NK-92 (cell line): ENCODE results near the gene ANXA3.
"Not testable (repeated sequence)": the region's sequence is repeated elsewhere in the genome, so short reads cannot be mapped to it uniquely, and the experiment has no call there.

Experiments
- DNase-seq: peaks from one replicate; lab custom pipeline; 2025; ENCODE audit not compliant: unreplicated experiment; lab: John Stamatoyannopoulos, UW

ANXA3 gene

DNA sequence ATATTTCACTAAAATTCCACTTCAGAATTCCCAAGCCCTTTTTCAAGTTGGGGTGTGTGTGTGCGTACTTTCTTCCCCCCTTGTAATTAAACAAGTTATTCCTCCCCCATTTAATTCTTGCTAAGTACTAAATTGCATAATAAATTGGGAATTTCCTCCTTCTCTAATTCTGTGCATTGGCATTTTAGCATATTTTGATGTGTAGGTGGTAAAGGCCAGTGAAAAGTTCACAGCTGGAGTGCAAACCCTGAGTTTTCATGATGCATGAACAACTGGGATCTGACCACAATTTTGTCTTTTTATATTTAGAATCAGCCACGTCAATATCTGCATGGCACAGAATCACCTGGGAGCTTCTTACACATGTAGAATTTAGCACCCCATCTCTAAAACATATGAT is 18.5 kb downstream of the ANXA3 start:
- no peak for DNase-seq

DNA sequence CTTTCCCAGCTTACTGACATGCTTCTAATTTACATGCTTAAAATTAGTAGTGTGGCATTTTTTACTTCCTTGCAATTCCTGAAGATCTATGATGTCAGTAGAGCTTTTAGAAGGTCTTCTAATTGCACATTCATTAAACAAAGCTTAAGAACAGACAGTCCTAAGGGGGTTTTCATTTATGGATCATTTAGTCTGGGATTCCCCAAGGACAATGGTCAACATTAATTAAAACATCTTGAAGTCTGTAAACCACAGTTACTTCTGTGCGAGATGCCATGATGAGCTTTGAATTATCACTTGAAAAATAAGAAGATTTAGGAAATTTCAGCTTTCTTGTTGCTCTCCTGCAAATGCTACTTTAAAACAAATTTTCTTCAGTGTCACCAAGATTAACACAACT is 20.2 kb downstream of the ANXA3 start:
- no peak for DNase-seq

DNA sequence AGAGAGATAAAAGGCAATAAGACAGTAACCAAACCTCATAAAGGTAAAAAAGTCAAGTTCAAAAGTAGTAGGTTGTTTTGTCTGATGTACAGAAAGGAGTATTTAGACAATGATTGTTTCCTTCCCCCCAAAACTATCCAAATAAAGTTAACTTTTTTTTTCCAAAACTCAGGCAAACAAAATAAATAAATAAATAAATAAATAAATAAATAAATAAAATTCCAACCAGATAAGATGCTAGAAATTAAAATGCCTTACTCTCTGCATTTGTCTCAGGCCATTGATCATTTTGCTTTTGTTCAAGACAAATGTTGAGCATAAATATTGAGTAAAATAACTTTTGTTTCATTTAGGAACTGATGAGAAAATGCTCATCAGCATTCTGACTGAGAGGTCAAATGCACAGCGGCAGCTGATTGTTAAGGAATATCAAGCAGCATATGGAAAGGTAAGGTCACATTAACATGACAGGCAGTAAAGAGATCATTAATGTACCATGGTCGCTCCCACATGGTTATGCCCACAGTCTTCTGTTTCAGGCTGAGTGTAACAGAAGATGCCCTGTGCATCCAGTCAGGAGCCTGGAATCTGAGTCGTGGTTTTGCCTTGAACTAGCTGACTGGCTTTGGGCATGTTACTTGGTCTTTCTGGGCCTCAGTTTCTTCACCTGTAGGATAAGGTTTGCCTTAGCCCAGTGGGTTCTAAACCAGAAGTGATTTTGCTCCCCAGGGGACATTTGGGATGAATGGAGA is 27.3 kb downstream of the ANXA3 start:
- no peak for DNase-seq

DNA sequence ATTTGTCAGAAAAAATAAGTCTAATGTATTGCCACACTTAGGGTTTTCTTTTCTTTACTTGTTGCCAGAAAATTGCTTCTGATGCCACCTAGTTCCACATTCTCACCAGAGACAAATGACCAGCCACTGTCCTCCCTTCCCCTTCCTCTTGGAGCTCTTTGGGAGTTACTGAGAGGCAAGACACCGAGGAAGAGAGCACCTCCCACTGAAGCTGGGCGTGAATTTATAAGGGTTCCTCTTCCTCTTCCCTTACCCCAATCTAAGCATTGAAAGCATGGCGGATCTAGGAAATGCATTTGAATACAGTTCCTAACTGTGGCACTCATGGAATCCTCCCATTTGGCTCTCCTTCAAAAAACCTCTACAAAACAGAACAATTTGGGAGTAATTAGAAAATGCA is 30.0 kb downstream of the ANXA3 start:
- DNase-seq, result no peak

DNA sequence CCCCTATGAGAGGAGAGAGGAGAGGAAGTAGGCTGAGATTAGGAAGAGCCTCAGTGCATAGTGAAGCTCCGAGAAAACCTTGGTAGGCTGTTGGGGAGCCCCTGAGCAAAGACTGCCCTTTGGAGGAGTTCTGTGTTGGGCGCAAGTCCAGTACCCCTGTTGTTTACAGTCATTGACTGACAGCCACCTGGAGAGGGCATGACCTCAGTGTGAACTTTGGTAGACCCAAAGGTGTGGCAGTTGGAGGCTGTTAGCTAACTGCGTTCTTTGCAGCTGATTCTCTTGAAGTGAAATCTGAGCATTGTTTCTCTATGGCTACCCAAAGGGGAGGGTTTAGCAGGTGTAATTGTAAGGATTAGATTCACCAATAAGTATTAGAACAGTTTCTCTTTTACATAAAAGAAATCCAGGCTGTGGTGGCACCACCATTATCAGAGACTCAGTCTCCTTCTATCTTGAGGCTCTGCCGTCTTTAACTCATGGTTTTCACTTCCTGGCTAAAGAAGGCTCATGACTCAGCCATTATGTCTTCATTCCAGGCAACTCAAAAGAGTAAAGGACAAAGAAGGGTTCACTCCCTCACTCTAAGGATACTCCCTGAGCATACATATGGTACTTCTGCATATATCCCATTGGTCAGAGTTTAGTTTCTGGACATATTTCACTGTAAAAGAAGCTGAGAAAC is 33.4 kb downstream of the ANXA3 start:
- DNase-seq, result no peak

DNA sequence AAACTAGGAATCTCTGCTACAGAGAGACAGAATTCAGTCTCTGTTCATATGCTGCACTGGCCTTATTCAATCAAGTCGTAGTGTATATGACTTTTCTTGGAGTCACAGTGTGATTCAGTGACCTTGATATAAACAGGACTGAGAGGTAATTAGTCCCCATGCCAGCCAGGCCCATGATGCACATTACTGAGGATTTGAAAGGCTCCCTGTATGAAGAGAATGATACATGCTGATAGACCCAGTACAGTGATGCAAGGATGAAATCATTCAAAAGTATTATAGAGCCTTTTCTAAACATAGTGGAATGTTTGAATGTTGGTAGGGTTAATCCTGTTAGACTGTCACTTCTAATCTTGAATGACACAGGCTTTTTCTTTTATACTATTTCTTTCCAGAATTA is 34.1 kb downstream of the ANXA3 start:
- no peak for DNase-seq

DNA sequence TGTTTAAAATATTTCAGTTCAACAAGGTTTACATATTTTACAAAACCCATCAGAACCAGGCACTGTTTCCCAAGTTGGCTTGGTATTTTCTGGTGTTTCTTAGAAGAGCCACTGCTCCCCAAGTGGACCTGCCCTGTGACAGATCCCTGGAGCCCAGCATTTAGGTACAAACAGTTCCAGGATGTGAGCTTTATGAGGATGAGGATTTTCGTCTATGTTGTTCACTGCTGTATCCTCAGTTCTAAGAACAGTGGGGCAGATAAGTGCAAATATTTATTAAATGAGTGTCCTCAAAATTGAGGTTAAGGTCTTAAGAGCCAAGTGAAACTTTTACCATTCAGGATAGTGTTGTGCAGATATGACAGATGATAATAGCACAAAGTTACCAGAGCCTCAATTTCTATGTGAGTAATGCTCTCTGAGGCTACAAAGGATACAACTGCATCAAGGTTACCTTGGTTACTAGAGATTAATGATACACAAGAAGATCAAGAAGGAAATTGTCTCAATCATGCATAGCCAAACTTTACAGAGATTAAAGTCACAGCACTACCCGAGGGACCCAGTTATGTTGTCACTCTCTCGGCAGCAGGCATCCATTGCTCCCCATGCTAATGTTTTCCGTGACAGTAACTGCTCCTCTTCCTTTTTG is 37.5 kb downstream of the ANXA3 start:
- no peak for DNase-seq

DNA sequence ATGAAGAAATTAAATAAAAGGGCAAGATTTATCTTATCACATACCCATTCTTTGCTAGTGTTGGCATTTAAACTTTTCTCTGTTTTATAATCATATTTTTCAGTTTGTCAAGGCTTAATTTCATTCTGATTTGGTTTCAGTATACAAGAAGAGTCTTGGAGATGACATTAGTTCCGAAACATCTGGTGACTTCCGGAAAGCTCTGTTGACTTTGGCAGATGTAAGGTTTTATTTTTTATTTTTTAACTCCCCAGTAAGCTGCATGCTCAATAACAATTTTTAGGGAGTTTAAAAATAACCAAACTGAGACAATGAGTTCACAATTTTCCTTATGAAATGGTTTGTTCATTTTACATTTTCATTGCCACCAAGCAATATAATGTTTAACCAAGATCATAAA is 39.8 kb downstream of the ANXA3 start:
- DNase-seq, result no peak

DNA sequence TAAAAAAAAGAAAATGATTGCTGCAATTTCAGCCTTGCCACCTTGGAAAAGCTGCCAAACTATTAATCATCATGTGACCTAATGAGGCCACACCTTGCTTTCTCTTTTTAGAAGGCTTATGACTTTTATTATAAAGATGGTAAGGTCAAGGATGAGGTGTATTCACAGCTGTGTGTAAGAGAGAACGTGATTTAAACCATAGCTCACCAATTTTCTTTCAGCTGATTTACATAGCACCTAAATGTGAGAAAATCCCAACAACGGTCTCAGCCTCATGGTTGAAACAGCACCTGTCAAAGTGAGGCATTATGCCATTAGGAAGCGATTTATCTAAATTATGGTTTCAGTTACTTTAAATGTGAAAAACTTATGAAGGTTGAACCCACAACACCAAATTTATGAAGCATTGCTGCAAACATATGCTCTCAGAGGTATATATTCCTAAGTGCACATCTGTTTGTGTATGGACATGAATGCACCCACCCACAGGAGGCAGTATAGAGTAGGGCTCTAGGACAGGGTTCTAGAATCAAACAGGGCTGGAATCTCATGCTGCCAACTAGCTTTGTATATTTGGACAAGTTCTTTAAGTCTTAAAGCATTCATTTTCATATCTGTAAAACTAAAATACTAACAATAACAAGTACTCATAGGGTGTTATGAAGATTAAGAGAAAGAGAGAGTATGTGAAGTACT is 40.7 kb downstream of the ANXA3 start:
- DNase-seq, result no peak

DNA sequence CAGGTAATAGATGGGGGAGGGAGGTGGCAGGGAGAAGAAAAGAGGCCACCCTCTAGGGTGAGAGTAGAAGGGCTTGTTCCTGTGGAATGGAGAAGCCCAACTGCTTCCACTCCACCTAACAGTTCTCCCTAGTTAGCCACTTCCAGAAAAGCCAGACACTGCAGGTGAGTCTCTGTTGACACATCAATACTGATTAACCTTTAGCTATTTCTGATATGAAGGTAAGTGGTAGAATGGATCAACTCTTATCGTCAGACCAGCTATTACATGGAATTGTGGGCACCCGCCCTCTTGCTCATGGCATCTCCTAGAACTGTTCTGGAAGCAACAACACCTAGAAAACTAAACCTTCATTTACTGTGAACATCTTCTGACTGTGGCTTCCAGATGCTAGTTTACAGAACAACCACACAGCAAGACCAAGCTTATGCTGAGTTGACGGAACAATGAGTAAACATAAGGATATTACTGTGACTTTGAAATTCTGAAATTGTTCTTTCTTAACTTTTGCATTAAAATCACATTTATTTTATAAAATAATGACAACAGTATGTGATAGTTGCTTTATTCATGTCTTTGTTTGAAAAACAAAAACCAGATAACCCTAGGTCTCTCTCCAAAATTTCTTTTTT is 44.7 kb downstream of the ANXA3 start:
- no peak for DNase-seq

DNA sequence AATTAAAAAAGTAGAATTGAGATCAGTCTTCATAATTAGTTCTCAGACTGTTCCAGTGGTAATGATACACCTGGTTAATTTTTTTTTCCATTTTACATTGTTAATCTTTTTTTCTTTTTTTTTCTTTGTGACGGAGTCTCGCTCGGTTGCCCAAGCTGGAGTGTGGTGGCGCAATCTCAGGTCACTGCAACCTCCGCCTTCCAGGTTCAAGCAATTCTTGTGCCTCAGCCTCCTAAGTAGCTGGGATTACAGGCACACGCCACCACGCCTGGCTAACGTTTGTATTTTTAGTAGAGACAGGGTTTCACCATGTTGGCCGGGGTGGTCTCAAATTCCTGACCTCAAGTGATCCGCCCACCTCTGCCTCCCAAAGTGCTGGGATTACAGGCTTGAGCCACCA is 46.9 kb downstream of the ANXA3 start:
- DNase-seq, result not testable (repeated sequence)

DNA sequence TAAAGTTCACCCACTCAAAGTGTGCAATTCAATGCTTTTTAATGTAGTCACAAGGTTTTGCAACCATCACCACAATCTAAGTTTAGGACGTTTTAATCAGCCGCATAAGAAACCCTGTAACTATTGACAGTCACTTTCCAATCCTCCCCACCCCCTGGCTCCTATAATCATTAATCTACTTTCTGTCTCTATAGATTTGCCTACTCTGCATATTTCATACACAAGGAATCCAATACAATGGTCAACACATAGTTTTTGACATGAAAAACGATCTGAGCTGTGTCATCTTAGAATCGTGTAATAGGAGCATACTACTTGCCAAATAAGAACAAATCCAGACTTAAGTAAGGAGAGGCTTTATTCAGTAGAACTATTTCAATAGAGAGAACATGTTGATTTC is 47.6 kb downstream of the ANXA3 start:
- no peak for DNase-seq

DNA sequence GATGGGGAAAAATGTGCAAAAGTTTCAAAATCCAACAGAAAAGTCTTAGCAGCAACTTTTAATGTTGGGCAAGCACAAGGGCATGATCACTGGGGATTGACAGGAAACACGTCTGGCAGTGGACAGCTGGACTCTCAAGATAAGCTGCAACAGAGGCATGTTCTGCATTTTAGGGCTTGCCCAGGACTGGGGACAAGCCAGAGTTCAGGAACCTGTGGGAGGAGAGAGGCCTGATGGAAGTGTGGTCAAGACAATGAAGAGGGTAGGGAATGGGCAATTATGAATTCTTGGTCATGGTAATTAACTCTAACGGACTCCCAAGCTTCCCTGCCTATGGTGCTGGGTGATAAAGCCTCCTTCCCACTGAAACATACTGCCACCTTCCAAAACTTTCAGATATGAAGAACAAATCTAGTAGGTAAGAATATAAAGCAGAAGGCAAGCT is 48.4 kb downstream of the ANXA3 start:
- DNase-seq, result no peak

DNA sequence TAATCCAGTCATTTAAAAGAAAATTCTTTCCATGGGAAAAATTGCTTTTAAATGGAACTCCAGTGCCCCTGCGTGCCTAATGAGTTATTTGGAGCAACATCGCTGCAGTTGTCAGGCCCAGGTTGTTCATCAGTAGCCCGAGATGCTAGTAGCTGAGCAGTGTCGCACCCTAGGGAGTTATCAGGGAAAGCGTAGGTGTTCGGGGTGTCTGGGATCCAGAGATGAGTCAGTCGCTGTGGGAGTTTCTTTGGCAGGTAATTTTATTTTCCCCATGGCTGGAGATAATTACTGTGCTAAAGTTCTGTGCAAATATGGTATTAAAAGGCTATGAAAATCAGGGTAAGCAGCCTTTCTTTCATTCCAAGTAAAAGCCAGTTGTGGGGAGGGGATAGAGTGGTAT is 49.4 kb downstream of the ANXA3 start:
- DNase-seq, result no peak

DNA sequence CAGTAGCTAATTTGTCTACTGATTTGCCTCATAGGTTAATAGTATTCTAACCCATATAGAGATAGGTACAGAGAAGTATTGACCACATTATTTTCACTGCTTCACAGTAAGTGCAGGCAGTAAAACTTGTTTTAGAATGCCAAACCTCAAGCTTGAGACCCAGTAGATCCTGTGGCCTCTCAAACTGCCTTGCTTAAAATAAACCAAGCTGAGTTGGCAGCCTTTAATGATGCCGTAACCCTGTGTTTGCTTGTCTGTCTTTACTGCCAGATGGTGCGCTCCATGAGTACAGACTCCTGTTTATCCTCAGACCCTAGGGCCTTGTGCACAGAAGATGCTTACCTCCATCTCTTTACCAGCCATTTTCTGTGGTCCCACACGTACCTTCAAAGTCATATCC is 50.8 kb downstream of the ANXA3 start:
- no peak for DNase-seq

DNA sequence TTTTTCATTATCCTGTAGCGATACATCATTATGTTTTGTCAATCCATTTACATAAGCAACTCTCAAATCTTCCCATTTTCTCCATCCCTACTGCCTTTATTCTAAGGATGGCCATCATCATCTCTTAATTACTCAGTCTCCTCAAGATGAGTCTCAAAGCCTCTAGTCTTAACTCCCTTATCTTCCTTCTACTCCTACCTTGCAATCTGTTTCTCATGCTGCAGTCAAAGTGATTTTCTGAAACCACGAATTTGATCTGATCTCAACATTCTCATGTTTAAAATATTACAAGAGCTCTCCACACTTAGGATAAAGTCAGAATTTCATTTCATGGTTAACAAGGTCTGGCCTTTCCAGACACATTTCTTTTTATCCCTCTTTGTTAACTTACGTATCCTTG is 51.8 kb downstream of the ANXA3 start:
- no peak for DNase-seq

DNA sequence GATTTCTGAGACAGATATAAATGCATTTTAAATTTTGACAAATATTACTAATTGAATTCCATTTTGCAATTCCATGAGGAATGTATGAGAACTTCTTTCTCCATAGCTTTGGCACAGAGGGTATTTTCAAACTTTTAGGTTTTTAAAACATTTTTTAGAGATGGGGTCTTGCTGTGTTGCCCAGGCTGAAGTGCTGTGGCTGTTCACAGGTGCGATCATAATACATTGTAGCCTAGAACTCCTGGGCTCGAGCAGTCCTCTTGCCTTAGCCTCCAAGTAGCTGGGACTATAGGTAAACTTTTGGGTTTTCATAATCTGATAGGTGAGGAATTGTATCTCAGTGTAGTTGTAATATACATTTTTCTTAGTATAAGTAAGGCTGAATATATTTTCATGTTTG is 53.4 kb downstream of the ANXA3 start:
- no peak for DNase-seq

DNA sequence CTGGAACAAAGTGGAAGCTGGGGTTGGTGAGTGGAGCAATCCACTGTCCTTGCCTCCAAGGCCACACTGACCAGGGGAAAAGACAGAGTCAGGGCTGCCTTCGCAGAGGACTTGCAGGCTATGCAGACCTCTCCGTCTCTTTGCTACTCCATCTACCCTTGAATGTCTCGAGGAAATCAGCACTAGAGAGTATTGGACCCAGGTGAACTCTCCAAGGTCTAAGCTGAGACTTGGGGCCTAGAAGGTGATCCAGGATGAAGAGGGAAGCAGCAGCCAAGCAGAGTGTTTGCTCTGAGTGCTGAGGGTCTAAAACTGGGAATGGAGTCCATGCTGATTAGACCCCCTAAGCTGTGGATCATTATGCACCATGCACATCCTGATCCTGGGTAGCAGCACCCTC is 54.5 kb downstream of the ANXA3 start:
- DNase-seq, result no peak

DNA sequence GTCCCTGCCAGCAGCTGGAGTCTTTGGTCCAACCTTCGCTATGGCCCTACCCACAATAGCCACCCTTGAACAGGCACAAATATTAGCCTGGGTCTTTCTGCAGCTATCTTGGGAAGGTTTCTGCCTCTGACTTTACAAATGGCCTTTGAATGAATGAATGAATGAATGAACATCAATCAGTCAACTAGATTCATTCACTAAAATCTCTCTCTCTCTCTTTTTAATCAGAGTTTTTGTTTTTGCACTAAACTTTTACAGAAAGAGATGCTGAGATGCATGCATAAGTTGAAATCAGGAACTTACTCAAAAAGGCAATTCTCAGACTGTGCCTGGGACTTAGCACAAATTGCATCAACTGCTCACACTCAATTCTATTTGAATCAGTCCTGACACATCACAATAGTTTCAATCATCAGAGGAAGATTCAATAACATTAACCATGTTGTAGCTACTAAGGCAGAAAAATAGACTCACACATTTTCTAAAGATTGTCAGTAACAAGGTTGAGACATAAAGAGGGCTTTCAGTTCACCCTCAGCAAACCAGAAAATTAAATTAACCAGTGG is 55.0 kb downstream of the ANXA3 start:
- no peak for DNase-seq

DNA sequence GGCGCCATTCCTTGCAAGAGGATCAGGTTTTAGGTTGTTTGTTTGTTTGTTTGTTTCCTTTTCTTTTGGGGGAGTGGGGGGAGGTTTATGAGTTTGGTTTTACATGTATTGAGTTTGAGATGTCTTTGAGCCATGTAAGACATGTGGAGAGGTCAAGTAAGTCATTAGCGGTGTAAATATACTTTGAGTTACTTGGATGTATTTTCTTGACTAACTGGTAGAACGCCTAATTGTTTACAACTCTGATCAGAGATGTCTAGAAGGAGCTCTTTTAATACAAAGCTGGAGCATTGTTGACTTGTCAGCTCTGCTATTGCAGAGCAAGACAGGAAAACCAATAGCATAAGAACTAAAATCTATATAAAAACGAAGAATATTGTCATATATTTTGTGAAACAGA is 57.1 kb downstream of the ANXA3 start:
- no peak for DNase-seq

DNA sequence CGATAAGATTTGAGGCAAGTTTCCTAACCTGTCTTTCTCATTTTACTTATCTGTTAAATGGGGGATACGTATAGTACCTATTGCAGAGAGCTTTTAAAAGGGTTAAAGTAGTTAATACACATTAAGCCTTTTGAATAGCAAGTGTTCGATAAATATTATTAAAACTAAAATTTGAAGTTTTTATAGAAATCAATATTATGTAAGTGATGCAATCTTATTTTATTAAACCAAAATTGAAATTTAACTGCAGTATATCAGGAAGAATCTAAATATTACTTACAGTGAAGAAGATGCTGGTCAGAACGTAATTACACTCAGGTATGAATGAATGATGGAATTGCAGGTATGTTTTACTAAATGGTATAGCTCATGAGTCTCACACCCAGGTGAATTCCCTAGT is 58.0 kb downstream of the ANXA3 start:
- DNase-seq, result no peak
